ENCODE data around the gene JOSD1.

JOSD1 gene

GRCh38 chr22:38740116-38740723, 39.5 kb upstream of the JOSD1 start:
- Histone ChIP-seq H3K9ac (ENCODE audit: low read length) (no peak overlapping the region), H3K4me1 (ENCODE audit: low read length) (peaks cover 7% of the 10 kb centered on the region; the same call in 1 of the 2 replicates), H3K9me2 (replicated peaks; ENCODE audit: insufficient read depth, low read length) (no peaks in the 10 kb centered on the region), H2AFZ (ENCODE audit: low read length) (no peak overlapping the region), H3K27ac (ENCODE audit: low read length) (no peak overlapping the region), H4K20me1 (ENCODE audit: insufficient read depth, low read length) (no peaks in the 10 kb centered on the region), H3F3A (ENCODE audit: insufficient read depth, low read length) (peaks cover 46% of the 10 kb centered on the region), H3K27me3 (replicated peaks; ENCODE audit: insufficient read depth, low read length) (no peaks in the 10 kb centered on the region), H3K36me3 (replicated peaks; ENCODE audit: insufficient read depth, low read length) (peaks cover 27% of the 10 kb centered on the region), H3K4me2 (ENCODE audit: low read depth, low read length) (no peak overlapping the region), H3K79me2 (ENCODE audit: low read length) (peaks cover 56% of the 10 kb centered on the region), H3K9me3 (replicated peaks; ENCODE audit: insufficient read depth, low read length) (no peaks in the 10 kb centered on the region), H3K4me3 (ENCODE audit: low read length) (no peak overlapping the region)
- no peak for DNase-seq
- TF ChIP-seq EZH2 (optimal IDR thresholded peaks at IDR 0.05; ENCODE audit: low read depth, low read length) (no peak), CTCF (IDR thresholded peaks at IDR 0.05; ENCODE audit: low read length) (no peak), EZH2phosphoT487 (IDR thresholded peaks at IDR 0.05; ENCODE audit: low read length) (no peak)

- H3K4me2 ChIP-seq (ENCODE audit: low read depth, low read length), result no peak overlapping the region
- peaks cover 53% of the 10 kb centered on the region for H3K79me2 ChIP-seq (ENCODE audit: low read length)
- no peak for DNase-seq
- H2AFZ ChIP-seq (ENCODE audit: low read length), result no peak overlapping the region
- TF ChIP-seq CTCF (IDR thresholded peaks at IDR 0.05; ENCODE audit: low read length) (no peak), EZH2phosphoT487 (IDR thresholded peaks at IDR 0.05; ENCODE audit: low read length) (no peak), EZH2 (optimal IDR thresholded peaks at IDR 0.05; ENCODE audit: low read depth, low read length) (no peak)
- no peaks in the 10 kb centered on the region for H3K9me2 ChIP-seq (replicated peaks; ENCODE audit: insufficient read depth, low read length)
- H3K27me3 ChIP-seq (replicated peaks; ENCODE audit: insufficient read depth, low read length), result no peaks in the 10 kb centered on the region
- H4K20me1 ChIP-seq (ENCODE audit: insufficient read depth, low read length), result no peaks in the 10 kb centered on the region
- H3K4me3 ChIP-seq (ENCODE audit: low read length), result no peak overlapping the region
- peaks cover 7% of the 10 kb centered on the region; the same call in 1 of the 2 replicates for H3K4me1 ChIP-seq (ENCODE audit: low read length)
- no peak overlapping the region for H3K27ac ChIP-seq (ENCODE audit: low read length)
- peaks cover 43% of the 10 kb centered on the region for H3F3A ChIP-seq (ENCODE audit: insufficient read depth, low read length)
- no peak overlapping the region for H3K9ac ChIP-seq (ENCODE audit: low read length)
- H3K36me3 ChIP-seq (replicated peaks; ENCODE audit: insufficient read depth, low read length), result peaks cover 22% of the 10 kb centered on the region
- no peaks in the 10 kb centered on the region for H3K9me3 ChIP-seq (replicated peaks; ENCODE audit: insufficient read depth, low read length)
Observed at GRCh38 chr22:38739300-38740055, 38.7 kb upstream of the JOSD1 start.

GRCh38 chr22:38738475-38739070, 37.8 kb upstream of the JOSD1 start:
- peaks cover 55% of the 10 kb centered on the region for H3K79me2 ChIP-seq (ENCODE audit: low read length)
- no peaks in the 10 kb centered on the region for H4K20me1 ChIP-seq (ENCODE audit: insufficient read depth, low read length)
- H3K4me1 ChIP-seq (ENCODE audit: low read length), result peaks cover 7% of the 10 kb centered on the region; the same call in 1 of the 2 replicates
- no peak overlapping the region for H3K4me3 ChIP-seq (ENCODE audit: low read length)
- H3K9me3 ChIP-seq (replicated peaks; ENCODE audit: insufficient read depth, low read length), result no peaks in the 10 kb centered on the region
- H3K27me3 ChIP-seq (replicated peaks; ENCODE audit: insufficient read depth, low read length), result no peaks in the 10 kb centered on the region
- no peak for TF ChIP-seq CTCF (IDR thresholded peaks at IDR 0.05; ENCODE audit: low read length)
- no peak for TF ChIP-seq EZH2phosphoT487 (IDR thresholded peaks at IDR 0.05; ENCODE audit: low read length)
- H2AFZ ChIP-seq (ENCODE audit: low read length), result no peak overlapping the region
- H3F3A ChIP-seq (ENCODE audit: insufficient read depth, low read length), result peaks cover 51% of the 10 kb centered on the region
- H3K9me2 ChIP-seq (replicated peaks; ENCODE audit: insufficient read depth, low read length), result no peaks in the 10 kb centered on the region
- peaks cover 22% of the 10 kb centered on the region for H3K36me3 ChIP-seq (replicated peaks; ENCODE audit: insufficient read depth, low read length)
- no peak for DNase-seq
- no peak overlapping the region for H3K9ac ChIP-seq (ENCODE audit: low read length)
- H3K4me2 ChIP-seq (ENCODE audit: low read depth, low read length), result no peak overlapping the region
- no peak overlapping the region for H3K27ac ChIP-seq (ENCODE audit: low read length)

Measured in MM.1S (cell line).